Measurements from ENCODE around the gene NRARP.

- TF ChIP-seq POLR2A (IDR thresholded peaks at IDR 0.05), result no peak
- TF ChIP-seq CTCF (IDR thresholded peaks at IDR 0.05), result no peak
- TF ChIP-seq POLR2AphosphoS5 (IDR thresholded peaks at IDR 0.05), result peak; percentile 9 to 67 (median 53)
- TF ChIP-seq EP300 (IDR thresholded peaks at IDR 0.05), result no peak
Observed at GRCh38 chr9:137269231-137269772, 32.8 kb downstream of the NRARP start.
